HG03460 (cell line): ENCODE data around the gene TMIGD1.
"Not testable (repeated sequence)": the region's sequence is repeated elsewhere in the genome, so short reads cannot be mapped to it uniquely, and the experiment has no call there.

Experiments used
- ATAC-seq: cut with Tn5 transposase; IDR thresholded peaks from one replicate; pipeline ENCODE4 v1.9.1; 2021; ENCODE audit not compliant: unreplicated experiment

The TMIGD1 gene

GRCh38 chr17:30360086-30360808, 26.4 kb upstream of the TMIGD1 start:
- no peak for ATAC-seq

GRCh38 chr17:30358055-30358760, 24.4 kb upstream of the TMIGD1 start:
- no peak for ATAC-seq

GRCh38 chr17:30357476-30357875, 23.6 kb upstream of the TMIGD1 start:
- ATAC-seq = no peak

- ATAC-seq = no peak
Observed at GRCh38 chr17:30354701-30355100, 20.8 kb upstream of the TMIGD1 start.

- ATAC-seq = no peak
Observed at GRCh38 chr17:30352240-30352814, 18.5 kb upstream of the TMIGD1 start.

- ATAC-seq = no peak
Observed at GRCh38 chr17:30351735-30352134, 17.9 kb upstream of the TMIGD1 start.

GRCh38 chr17:30351263-30351662, 17.4 kb upstream of the TMIGD1 start:
- not testable (repeated sequence) for ATAC-seq

- ATAC-seq = no peak
Observed at GRCh38 chr17:30349252-30349651, 15.4 kb upstream of the TMIGD1 start.

- ATAC-seq = no peak
Observed at GRCh38 chr17:30347488-30347887, 13.6 kb upstream of the TMIGD1 start.

GRCh38 chr17:30346221-30346795, 12.5 kb upstream of the TMIGD1 start:
- ATAC-seq = no peak

GRCh38 chr17:30345527-30346075, 11.7 kb upstream of the TMIGD1 start:
- no peak for ATAC-seq

- ATAC-seq = no peak
Observed at GRCh38 chr17:30345089-30345433, 11.2 kb upstream of the TMIGD1 start.

GRCh38 chr17:30344283-30345088, 10.6 kb upstream of the TMIGD1 start:
- ATAC-seq = no peak

- no peak for ATAC-seq
Observed at GRCh38 chr17:30343796-30344195, 9.9 kb upstream of the TMIGD1 start.

- not testable (repeated sequence) for ATAC-seq
Observed at GRCh38 chr17:30343244-30343643, 9.4 kb upstream of the TMIGD1 start.

- ATAC-seq = no peak
Observed at GRCh38 chr17:30341703-30342249, 7.9 kb upstream of the TMIGD1 start.

- ATAC-seq = no peak
Observed at GRCh38 chr17:30340801-30341356, 7.0 kb upstream of the TMIGD1 start.

- no peak for ATAC-seq
Observed at GRCh38 chr17:30339086-30339485, 5.2 kb upstream of the TMIGD1 start.

- ATAC-seq = no peak
Observed at GRCh38 chr17:30337393-30337999, 3.6 kb upstream of the TMIGD1 start.
